WTC11 (cell line): ENCODE measurements around the gene RFTN1. TPM values are rescaled to one million over a fixed set of nuclear protein-coding genes. Genes with fewer than 3 reads are reported as not detected.

Experiments
- ATAC-seq: fragments of 200-7000 bp; cut with Tn5 transposase; 2 replicates; pipeline ENCODE4 v1.10.0; 2021; ENCODE audit warnings: mild to moderate bottlenecking, moderate library complexity
- CTCF ChIA-PET: fragments of 300-600 bp; sonication (Branson Sonifier 250); formaldehyde crosslinking; loops from one replicate; lab custom pipeline; 2021; ENCODE audit warnings: antibody characterized with exemption; lab: Charles Lee
- POLR2A ChIA-PET: fragments of 350-600 bp; sonication (Branson Sonifier 250); formaldehyde crosslinking; loops from one replicate; lab custom pipeline; 2021; ENCODE audit warnings: antibody characterized with exemption; lab: Charles Lee
- DNase-seq: peaks from one replicate; pipeline ENCODE4 v3.0.0; 2021; ENCODE audit warnings: low spot score
- H3K27ac Mint-ChIP-seq: 2 replicates; pipeline ENCODE4 v1.8.0; 2021; ENCODE audit warnings: mixed read lengths
- H3K27me3 Mint-ChIP-seq: 2 replicates; pipeline ENCODE4 v1.8.0; 2021; ENCODE audit warnings: low read depth, mild to moderate bottlenecking, moderate library complexity, mixed read lengths
- H3K36me3 Mint-ChIP-seq: 2 replicates; pipeline ENCODE4 v1.8.0; 2021; ENCODE audit warnings: mixed read lengths
- H3K4me1 Mint-ChIP-seq: 2 replicates; pipeline ENCODE4 v1.8.0; 2022; ENCODE audit warnings: mixed read lengths
- H3K4me3 Mint-ChIP-seq: 2 replicates; pipeline ENCODE4 v1.8.0; 2021; ENCODE audit warnings: mild to moderate bottlenecking, moderate library complexity, mixed read lengths
- H3K9me3 Mint-ChIP-seq: 2 replicates; pipeline ENCODE4 v1.8.0; 2021; ENCODE audit warnings: mixed read lengths
- AR ChIP-seq: fragments of 250-450 bp; sonication (Bioruptor Pico); IDR thresholded peaks from 2 replicates; pipeline ENCODE4 v1.9.0; 2021; ENCODE audit warnings: mild to moderate bottlenecking
- CREB1 ChIP-seq: sonication (generic); formaldehyde crosslinking; IDR thresholded peaks from 2 replicates; pipeline ENCODE4 v1.8.0; 2023; ENCODE audit warnings: mild to moderate bottlenecking, missing genetic modification reagents
- CREM ChIP-seq: sonication (generic); formaldehyde crosslinking; IDR thresholded peaks from 2 replicates; pipeline ENCODE4 v1.8.1; 2022; ENCODE audit warnings: mild to moderate bottlenecking, missing genetic modification reagents, moderate library complexity
- CTCF ChIP-seq: fragments of 200-600 bp; IDR thresholded peaks from 2 replicates; pipeline ENCODE4 v1.8.0; 2022; ENCODE audit warnings: antibody characterized with exemption
- ETV6 ChIP-seq: sonication (generic); formaldehyde crosslinking; IDR thresholded peaks from 2 replicates; pipeline ENCODE4 v1.8.1; 2022; ENCODE audit warnings: mild to moderate bottlenecking, missing genetic modification reagents
- MXD4 ChIP-seq: fragments of 250-450 bp; sonication (Bioruptor Pico); IDR thresholded peaks from 2 replicates; pipeline ENCODE4 v1.8.0; 2021; ENCODE audit warnings: mild to moderate bottlenecking, moderate library complexity, borderline replicate concordance
- NR1H2 ChIP-seq: sonication (generic); formaldehyde crosslinking; IDR thresholded peaks from 2 replicates; pipeline ENCODE4 v1.9.0; 2021; ENCODE audit warnings: mild to moderate bottlenecking, moderate library complexity, missing genetic modification reagents
- PRRX2 ChIP-seq: fragments of 250-450 bp; sonication (Bioruptor Pico); IDR thresholded peaks from 2 replicates; pipeline ENCODE4 v1.8.0; 2021; ENCODE audit warnings: mild to moderate bottlenecking
- RELA ChIP-seq: sonication (generic); formaldehyde crosslinking; IDR thresholded peaks from 2 replicates; pipeline ENCODE4 v1.8.1; 2022; ENCODE audit warnings: missing genetic modification reagents, mild to moderate bottlenecking, borderline replicate concordance
- SMAD4 ChIP-seq: sonication (generic); formaldehyde crosslinking; IDR thresholded peaks from 2 replicates; pipeline ENCODE4 v1.8.0; 2022; ENCODE audit warnings: mild to moderate bottlenecking, missing genetic modification reagents
- TCF7 ChIP-seq: sonication (generic); formaldehyde crosslinking; IDR thresholded peaks from 2 replicates; pipeline ENCODE4 v1.8.0; 2022; ENCODE audit warnings: mild to moderate bottlenecking, low read depth, missing genetic modification reagents, moderate library complexity
- ZBTB43 ChIP-seq: sonication (generic); formaldehyde crosslinking; IDR thresholded peaks from 2 replicates; pipeline ENCODE4 v1.8.1; 2023; ENCODE audit warnings: mild to moderate bottlenecking, missing genetic modification reagents
- ZNF121 ChIP-seq: sonication (generic); formaldehyde crosslinking; IDR thresholded peaks from 2 replicates; pipeline ENCODE4 v1.8.0; 2023; ENCODE audit warnings: missing genetic modification reagents
- ZNF317 ChIP-seq: sonication (generic); formaldehyde crosslinking; IDR thresholded peaks from 2 replicates; pipeline ENCODE4 v1.8.1; 2023; ENCODE audit warnings: low read depth, mild to moderate bottlenecking, moderate library complexity, missing genetic modification reagents, borderline replicate concordance
- ZNF416 ChIP-seq: fragments of 250-450 bp; sonication (Bioruptor Pico); IDR thresholded peaks from 2 replicates; pipeline ENCODE4 v1.9.0; 2021; ENCODE audit warnings: mild to moderate bottlenecking, inconsistent platforms
- ZNF671 ChIP-seq: fragments of 250-450 bp; sonication (Bioruptor Pico); IDR thresholded peaks from 2 replicates; pipeline ENCODE4 v1.8.0; 2021; ENCODE audit warnings: mild to moderate bottlenecking
- total RNA-seq: library from RNA; stranded (reverse); gene quantifications from 3 replicates; pipeline ENCODE4 v1.2.3, GENCODE V29; 2021
- TF ChIP-seq, protein P1 (sequence below): sonication (generic); formaldehyde crosslinking; IDR thresholded peaks from 2 replicates; pipeline ENCODE4 v1.8.0; 2022; ENCODE audit warnings: missing genetic modification reagents
- TF ChIP-seq, protein P2 (sequence below): fragments of 250-450 bp; sonication (Bioruptor Pico); IDR thresholded peaks from 2 replicates; pipeline ENCODE4 v1.9.0; 2021; ENCODE audit warnings: moderate library complexity, mild to moderate bottlenecking, inconsistent platforms, borderline replicate concordance
- TF ChIP-seq, protein P3 (sequence below): sonication (generic); formaldehyde crosslinking; IDR thresholded peaks from 2 replicates; pipeline ENCODE4 v1.8.1; 2023; ENCODE audit warnings: mild to moderate bottlenecking, moderate library complexity, missing genetic modification reagents

Gene RFTN1
- total RNA-seq, 1 experiment from 2014 or later, result 3.8 TPM

DNA sequence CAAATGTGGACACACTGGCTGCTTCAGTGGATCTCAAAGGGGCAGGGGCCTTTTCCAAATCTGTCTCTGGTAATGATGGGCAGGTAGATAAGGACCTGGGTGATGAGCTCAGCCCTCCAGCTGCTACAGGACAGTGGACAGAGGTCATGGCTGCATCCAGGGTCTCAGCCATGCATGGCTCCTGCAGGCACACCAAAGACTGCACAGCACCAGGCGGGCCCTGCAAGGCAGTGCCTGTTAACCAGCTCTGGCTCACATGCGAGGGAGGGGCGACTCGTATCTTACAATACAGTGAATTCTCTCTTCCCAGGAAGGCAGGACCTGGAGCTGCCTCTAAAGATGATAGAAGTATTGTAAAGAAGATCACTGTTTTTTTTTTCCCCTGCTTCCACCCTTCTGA lies 189.8 kb downstream of the RFTN1 start (continued):
- TF ChIP-seq AR (CRISPR knock-in tag) (no peak), ZNF317 (CRISPR knock-in tag) (no peak), ZNF416 (CRISPR knock-in tag) (no peak), MXD4 (CRISPR knock-in tag) (no peak), NR1H2 (no peak)
- TF ChIP-seq, protein P1, sequence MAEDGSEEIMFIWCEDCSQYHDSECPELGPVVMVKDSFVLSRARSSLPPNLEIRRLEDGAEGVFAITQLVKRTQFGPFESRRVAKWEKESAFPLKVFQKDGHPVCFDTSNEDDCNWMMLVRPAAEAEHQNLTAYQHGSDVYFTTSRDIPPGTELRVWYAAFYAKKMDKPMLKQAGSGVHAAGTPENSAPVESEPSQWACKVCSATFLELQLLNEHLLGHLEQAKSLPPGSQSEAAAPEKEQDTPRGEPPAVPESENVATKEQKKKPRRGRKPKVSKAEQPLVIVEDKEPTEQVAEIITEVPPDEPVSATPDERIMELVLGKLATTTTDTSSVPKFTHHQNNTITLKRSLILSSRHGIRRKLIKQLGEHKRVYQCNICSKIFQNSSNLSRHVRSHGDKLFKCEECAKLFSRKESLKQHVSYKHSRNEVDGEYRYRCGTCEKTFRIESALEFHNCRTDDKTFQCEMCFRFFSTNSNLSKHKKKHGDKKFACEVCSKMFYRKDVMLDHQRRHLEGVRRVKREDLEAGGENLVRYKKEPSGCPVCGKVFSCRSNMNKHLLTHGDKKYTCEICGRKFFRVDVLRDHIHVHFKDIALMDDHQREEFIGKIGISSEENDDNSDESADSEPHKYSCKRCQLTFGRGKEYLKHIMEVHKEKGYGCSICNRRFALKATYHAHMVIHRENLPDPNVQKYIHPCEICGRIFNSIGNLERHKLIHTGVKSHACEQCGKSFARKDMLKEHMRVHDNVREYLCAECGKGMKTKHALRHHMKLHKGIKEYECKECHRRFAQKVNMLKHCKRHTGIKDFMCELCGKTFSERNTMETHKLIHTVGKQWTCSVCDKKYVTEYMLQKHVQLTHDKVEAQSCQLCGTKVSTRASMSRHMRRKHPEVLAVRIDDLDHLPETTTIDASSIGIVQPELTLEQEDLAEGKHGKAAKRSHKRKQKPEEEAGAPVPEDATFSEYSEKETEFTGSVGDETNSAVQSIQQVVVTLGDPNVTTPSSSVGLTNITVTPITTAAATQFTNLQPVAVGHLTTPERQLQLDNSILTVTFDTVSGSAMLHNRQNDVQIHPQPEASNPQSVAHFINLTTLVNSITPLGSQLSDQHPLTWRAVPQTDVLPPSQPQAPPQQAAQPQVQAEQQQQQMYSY, result no peak

DNA sequence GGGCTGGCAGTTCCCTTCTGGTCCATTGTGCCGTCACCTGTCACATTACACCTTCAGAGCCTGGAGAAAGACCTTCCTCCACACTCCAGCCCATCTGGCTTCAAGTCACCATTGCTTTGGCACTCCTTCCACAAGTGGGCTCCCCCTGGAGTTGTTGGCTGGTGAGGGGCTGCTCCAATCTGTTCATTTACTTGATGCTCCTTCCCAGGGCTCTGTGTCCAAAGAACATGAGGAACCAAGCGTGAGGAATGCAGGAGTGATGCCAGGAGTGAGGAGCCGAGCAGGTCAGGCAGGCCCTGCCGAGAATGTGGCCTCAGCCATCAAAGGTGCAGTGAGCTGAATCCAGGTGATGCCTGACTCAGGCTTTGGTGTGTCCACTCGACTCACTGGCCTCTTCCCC lies 191.3 kb downstream of the RFTN1 start:
- ATAC-seq (no peak), DNase-seq (no peak)
- H3K27me3 Mint-ChIP-seq, result no peaks in the 10 kb centered on the region
- no peak overlapping the region; the same call in 1 of the 2 replicates for H3K27ac Mint-ChIP-seq
- H3K36me3 Mint-ChIP-seq, result peaks cover 6% of the 10 kb centered on the region
- H3K4me1 Mint-ChIP-seq, result peaks cover 11% of the 10 kb centered on the region; the same call in 1 of the 2 replicates
- POLR2A ChIA-PET, result no interaction called here
- no peaks in the 10 kb centered on the region for H3K9me3 Mint-ChIP-seq
- no peak overlapping the region for H3K4me3 Mint-ChIP-seq
- CTCF ChIA-PET, result interaction anchor here (2.7 kb wide), 1 partner anchor 32 kb away, joined by 10 read pairs; no protein-coding TSS in a partner anchor
- no peak for TF ChIP-seq CTCF
- no peak for TF ChIP-seq ZNF671 (CRISPR knock-in tag)
- no peak for TF ChIP-seq ZNF121
- TF ChIP-seq SMAD4, result no peak
- TF ChIP-seq TCF7 (CRISPR knock-in tag), result no peak
- TF ChIP-seq, protein P2, sequence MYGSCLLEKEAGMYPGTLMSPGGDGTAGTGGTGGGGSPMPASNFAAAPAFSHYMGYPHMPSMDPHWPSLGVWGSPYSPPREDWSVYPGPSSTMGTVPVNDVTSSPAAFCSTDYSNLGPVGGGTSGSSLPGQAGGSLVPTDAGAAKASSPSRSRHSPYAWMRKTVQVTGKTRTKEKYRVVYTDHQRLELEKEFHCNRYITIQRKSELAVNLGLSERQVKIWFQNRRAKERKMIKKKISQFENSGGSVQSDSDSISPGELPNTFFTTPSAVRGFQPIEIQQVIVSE (CRISPR knock-in tag), result no peak
- no peak for TF ChIP-seq RELA (CRISPR knock-in tag)
- no peak for TF ChIP-seq PRRX2 (CRISPR knock-in tag)
- TF ChIP-seq, protein P1, result no peak
- TF ChIP-seq, protein P3, sequence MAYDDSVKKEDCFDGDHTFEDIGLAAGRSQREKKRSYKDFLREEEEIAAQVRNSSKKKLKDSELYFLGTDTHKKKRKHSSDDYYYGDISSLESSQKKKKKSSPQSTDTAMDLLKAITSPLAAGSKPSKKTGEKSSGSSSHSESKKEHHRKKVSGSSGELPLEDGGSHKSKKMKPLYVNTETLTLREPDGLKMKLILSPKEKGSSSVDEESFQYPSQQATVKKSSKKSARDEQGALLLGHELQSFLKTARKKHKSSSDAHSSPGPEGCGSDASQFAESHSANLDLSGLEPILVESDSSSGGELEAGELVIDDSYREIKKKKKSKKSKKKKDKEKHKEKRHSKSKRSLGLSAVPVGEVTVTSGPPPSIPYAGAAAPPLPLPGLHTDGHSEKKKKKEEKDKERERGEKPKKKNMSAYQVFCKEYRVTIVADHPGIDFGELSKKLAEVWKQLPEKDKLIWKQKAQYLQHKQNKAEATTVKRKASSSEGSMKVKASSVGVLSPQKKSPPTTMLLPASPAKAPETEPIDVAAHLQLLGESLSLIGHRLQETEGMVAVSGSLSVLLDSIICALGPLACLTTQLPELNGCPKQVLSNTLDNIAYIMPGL (CRISPR knock-in tag), result no peak
- TF ChIP-seq CREM (CRISPR knock-in tag), result no peak
- no peak for TF ChIP-seq CREB1 (CRISPR knock-in tag)
- TF ChIP-seq ZBTB43 (CRISPR knock-in tag), result no peak
- TF ChIP-seq ETV6 (CRISPR knock-in tag), result no peak
